A549 (cell line): ENCODE data around the gene NEDD4L. TPM values are rescaled to one million over a fixed set of nuclear protein-coding genes. Genes with fewer than 3 reads are reported as not detected.
"Not testable (repeated sequence)": the region's sequence is repeated elsewhere in the genome, so short reads cannot be mapped to it uniquely, and the experiment has no call there.

Experiments
- ATAC-seq, 2 experiments: fragments of 200-7000 bp in 1 of 2; fragments of >200 bp in 1 of 2; cut with Nextera tagmentation in 1 of 2; cut with Tn5 transposase in 1 of 2; 3 replicates each; pipeline versions ENCODE4 v1.8.0 to v1.9.1; 2018 to 2020; ENCODE audit warnings: mild to moderate bottlenecking in 1 of 2, moderate library complexity in 1 of 2
- CTCF ChIA-PET: fragments of 300-600 bp; sonication (Branson Sonifier 250); formaldehyde crosslinking; extraction: SDS; loops from one replicate; lab custom pipeline; 2021; ENCODE audit warnings: antibody characterized with exemption, inconsistent platforms; lab: Yijun Ruan, JAX
- POLR2A ChIA-PET: fragments of 350-600 bp; formaldehyde crosslinking; extraction: SDS; loops from one replicate; lab custom pipeline; 2021; ENCODE audit warnings: antibody characterized with exemption, inconsistent platforms; lab: Yijun Ruan, JAX
- DNase-seq, 2 experiments: peaks; one replicate each; pipeline versions ENCODE4 v3.0.0 to v3.0.0-alpha.2; 2011 to 2016; ENCODE audit warnings: low read depth in 1 of 2, low spot score in 1 of 2
- FAIRE-seq: peaks from 2 replicates; lab custom pipeline; 2011; peaks lifted over from hg19 to GRCh38; lab: Jason Lieb, UNC
- H3K27ac ChIP-seq, 2 experiments: fragments of >200 bp; sonication (Bioruptor Twin); formaldehyde crosslinking; 3 replicates each; pipeline ENCODE4 v1.5.1; 2016 to 2017
- H3K4me1 ChIP-seq: fragments of >200 bp; sonication (Bioruptor Twin); formaldehyde crosslinking; 3 replicates; pipeline ENCODE4 v1.6.1; 2016
- H3K4me2 ChIP-seq: fragments of >200 bp; sonication (Bioruptor Twin); formaldehyde crosslinking; 3 replicates; pipeline ENCODE4 v1.6.1; 2016
- H3K4me3 ChIP-seq: fragments of >200 bp; sonication (Bioruptor Twin); formaldehyde crosslinking; 3 replicates; pipeline ENCODE4 v1.5.1; 2016
- H3K9me3 ChIP-seq: fragments of >200 bp; sonication (Bioruptor Twin); formaldehyde crosslinking; 3 replicates; pipeline ENCODE4 v1.6.1; 2016
- BHLHE40 ChIP-seq: IDR thresholded peaks from 2 replicates; pipeline ENCODE4 v1.6.1; 2012; ENCODE audit warnings: low read depth, low read length, inconsistent platforms
- EHF ChIP-seq: fragments of 250-450 bp; sonication (Bioruptor Pico); IDR thresholded peaks from 2 replicates; pipeline ENCODE4 v1.5.0; 2020; ENCODE audit warnings: mild to moderate bottlenecking
- ESRRA ChIP-seq: fragments of 150-350 bp; IDR thresholded peaks from 2 replicates; pipeline ENCODE4 v1.6.1; 2014; ENCODE audit warnings: mild to moderate bottlenecking, low read length, borderline replicate concordance
- FOSL2 ChIP-seq, 2 experiments: fragments of 450-650 bp in 1 of 2; fragments of >200 bp in 1 of 2; sonication (Bioruptor Twin) in 1 of 2; formaldehyde crosslinking; IDR thresholded peaks; 2 replicates each; pipeline versions ENCODE4 v1.5.0 to v1.6.1; 2016 to 2020; ENCODE audit warnings: mild to moderate bottlenecking in 1 of 2, moderate library complexity in 1 of 2
- HES2 ChIP-seq: fragments of >200 bp; sonication (Bioruptor Twin); formaldehyde crosslinking; IDR thresholded peaks from 2 replicates; pipeline ENCODE4 v1.6.1; 2016
- HOXB13 ChIP-seq: fragments of 250-450 bp; sonication (Bioruptor Pico); IDR thresholded peaks from 2 replicates; pipeline ENCODE4 v1.5.0; 2020; ENCODE audit warnings: low read depth, mild to moderate bottlenecking, moderate library complexity
- KDM5A ChIP-seq: fragments of 200-600 bp; sonication (generic); IDR thresholded peaks from 2 replicates; pipeline ENCODE4 v1.6.1; 2016; ENCODE audit warnings: antibody characterized with exemption, mild to moderate bottlenecking
- MAX ChIP-seq: IDR thresholded peaks from 2 replicates; pipeline ENCODE4 v1.6.1; 2012
- MYC ChIP-seq: IDR thresholded peaks from 2 replicates; pipeline ENCODE4 v1.6.1; 2012; ENCODE audit warnings: mild to moderate bottlenecking, inconsistent platforms, low read length, improper control_type of control experiment, borderline replicate concordance
- NFE2L2 ChIP-seq: fragments of 150-350 bp; conservative IDR thresholded peaks from 2 replicates; pipeline ENCODE4 v1.6.1; 2014; ENCODE audit warnings: low read length
- RFX5 ChIP-seq: fragments of 450-650 bp; IDR thresholded peaks from 2 replicates; pipeline ENCODE4 v1.7.1; 2014; ENCODE audit warnings: antibody characterized with exemption, mild to moderate bottlenecking, moderate library complexity
- SREBF2 ChIP-seq: fragments of 450-650 bp; IDR thresholded peaks from 2 replicates; pipeline ENCODE4 v1.6.1; 2014; ENCODE audit warnings: mild to moderate bottlenecking, moderate library complexity
- ZC3H11A ChIP-seq: fragments of 450-650 bp; IDR thresholded peaks from 2 replicates; pipeline ENCODE4 v1.6.1; 2014; ENCODE audit warnings: antibody characterized with exemption, mild to moderate bottlenecking
- ZFP36 ChIP-seq: fragments of 450-650 bp; IDR thresholded peaks from 2 replicates; pipeline ENCODE4 v1.6.1; 2014; ENCODE audit warnings: borderline replicate concordance; ENCODE audit not compliant: partially characterized antibody
- ZNF302 ChIP-seq: fragments of 250-450 bp; sonication (Bioruptor Pico); IDR thresholded peaks from 2 replicates; pipeline ENCODE4 v1.9.0; 2021; ENCODE audit warnings: inconsistent platforms, mild to moderate bottlenecking, moderate library complexity
- ZSCAN20 ChIP-seq: fragments of 250-450 bp; sonication (Bioruptor Pico); IDR thresholded peaks from 2 replicates; pipeline ENCODE4 v1.8.0; 2022; ENCODE audit warnings: mild to moderate bottlenecking, moderate library complexity
- WGBS: methylation state at CpG from one replicate; pipeline ENCODE4 v1.1.6; 2017; ENCODE audit errors: missing lambda C conversion rate; 5-methylcytosine and 5-hydroxymethylcytosine counted together
- polyA plus RNA-seq, 4 experiments: library from polyadenylated mRNA; depleted of rRNA in 3 of 4; stranded (reverse); fragments of >200 nt; fragmentation: RNase III in 1 of 4; extraction: RNeasy Plus Mini Kit Qiagen cat#74134 plus additional on column Dnase treatment in 1 of 4; gene quantifications; 2 replicates in 3 of 4; 3 replicates in 1 of 4; pipeline ENCODE4 v1.2.3, GENCODE V29; 2011 to 2017
- TF ChIP-seq, protein P1 (sequence below): fragments of >200 bp; sonication (Bioruptor Twin); formaldehyde crosslinking; IDR thresholded peaks from 3 replicates; pipeline ENCODE4 v1.5.1; 2016
- TF ChIP-seq, protein P2 (sequence below): fragments of >200 bp; sonication (Bioruptor Twin); formaldehyde crosslinking; IDR thresholded peaks from 3 replicates; pipeline ENCODE4 v1.6.1; 2016

Gene NEDD4L
- polyA plus RNA-seq, 2 of the 4 experiments (the other 2 are of a cell fraction), result 18.0 to 36.5 TPM

DNA sequence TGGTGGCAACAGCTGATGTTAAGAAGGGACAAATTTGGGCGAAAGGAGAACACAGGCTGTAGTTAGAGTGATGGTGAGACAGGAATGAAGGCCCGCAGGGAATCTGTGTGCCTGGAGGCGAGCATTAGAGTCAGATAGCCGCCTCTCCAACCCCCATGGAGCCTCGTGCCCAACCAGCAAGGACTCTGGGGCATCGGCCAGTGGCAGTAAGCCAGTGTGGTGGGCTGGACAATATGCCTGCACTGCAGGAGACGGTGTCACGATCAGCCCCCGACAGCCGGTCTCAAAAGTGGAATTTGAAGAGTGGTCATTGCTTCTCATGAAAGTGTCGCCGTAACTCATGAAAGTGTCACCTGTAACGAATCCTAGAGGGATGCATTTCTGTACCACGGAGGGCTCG is 335.4 kb downstream of the NEDD4L start:
- WGBS, result 84% methylated on average over 13 of the region's 15 CpGs
- no peak overlapping the region for H3K27ac ChIP-seq
- ChIA-PET CTCF (no interaction called here), POLR2A (no interaction called here)
- no peak overlapping the region for H3K4me3 ChIP-seq
- ATAC-seq, result no peak
- no peaks in the 10 kb centered on the region for H3K4me1 ChIP-seq
- no peak for DNase-seq
- TF ChIP-seq HES2, result no peak
- FAIRE-seq, result no peak
- H3K4me2 ChIP-seq, result no peak overlapping the region
- no peaks in the 10 kb centered on the region for H3K9me3 ChIP-seq

DNA sequence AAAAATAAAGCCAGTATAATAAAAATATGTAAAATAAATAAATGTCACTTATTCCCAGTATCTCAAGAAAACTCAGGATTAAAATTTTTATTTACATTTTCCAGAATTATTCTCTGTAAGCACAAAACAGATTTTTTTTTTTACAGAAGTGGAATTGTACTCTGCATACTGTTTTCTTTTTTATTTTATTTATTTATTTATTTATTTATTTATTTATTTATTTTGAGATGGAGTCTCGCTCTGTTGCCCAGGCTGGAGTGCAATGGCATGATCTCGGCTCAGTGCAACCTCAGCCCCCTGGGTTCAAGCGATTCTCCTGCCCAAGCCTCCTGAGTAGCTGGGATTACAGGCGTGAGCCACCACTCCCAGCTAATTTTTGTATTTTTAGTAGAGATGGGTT is 336.1 kb downstream of the NEDD4L start:
- ATAC-seq, H3K4me2 ChIP-seq, H3K4me3 ChIP-seq, POLR2A ChIA-PET, H3K9me3 ChIP-seq, FAIRE-seq, H3K27ac ChIP-seq, H3K4me1 ChIP-seq, DNase-seq: not testable (repeated sequence)
- 80% methylated on average over 4 of the region's 4 CpGs for WGBS
- TF ChIP-seq ZC3H11A, result 0 out of 2 replicates have a peak, but pooled peaks have one; percentile 25
- CTCF ChIA-PET, result interaction anchor here (1.7 kb wide), 1 partner anchor 17 kb away, joined by 3 read pairs; no protein-coding TSS in a partner anchor

DNA sequence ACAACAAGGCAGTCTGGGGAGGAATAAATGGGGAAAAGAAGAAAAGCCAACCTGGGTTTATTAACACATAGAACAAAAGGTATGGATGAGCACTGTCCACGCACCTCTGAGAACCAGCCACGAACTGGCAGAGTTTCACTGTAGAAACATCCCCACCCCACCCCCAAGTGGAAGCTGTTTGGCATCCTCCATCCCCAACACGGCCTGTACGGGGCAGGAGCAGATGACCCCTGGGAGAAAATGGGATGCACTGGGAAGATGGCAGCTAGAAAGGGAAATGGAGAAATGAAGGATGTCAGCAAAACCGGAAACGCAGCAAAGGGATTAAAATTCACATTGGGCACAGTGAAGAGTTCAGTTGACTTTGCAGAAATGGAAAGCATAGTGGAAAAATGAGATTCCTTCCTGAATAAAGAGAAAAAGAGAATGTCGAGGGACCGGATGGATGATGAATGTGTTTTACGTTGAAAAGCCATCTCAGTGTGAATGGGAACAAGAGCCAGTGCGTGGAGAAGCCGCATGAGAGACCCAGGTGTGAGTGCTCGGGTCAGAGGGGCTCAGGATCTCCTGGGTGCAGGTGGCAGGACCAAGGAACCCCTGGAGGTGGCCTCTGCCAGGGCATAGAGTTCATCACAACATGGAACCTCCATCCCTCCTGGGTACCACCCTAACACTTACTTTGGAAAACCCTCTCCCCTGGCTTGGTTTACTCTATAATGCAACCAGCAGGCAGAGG is 337.8 kb downstream of the NEDD4L start:
- H3K4me3 ChIP-seq, result no peak overlapping the region
- TF ChIP-seq ESRRA (no peak), KDM5A (no peak), ZNF302 (CRISPR knock-in tag) (no peak), ZC3H11A (no peak), EHF (no peak), RFX5 (no peak), MAX (no peak), ZSCAN20 (no peak), BHLHE40 (no peak)
- TF ChIP-seq, protein P1, sequence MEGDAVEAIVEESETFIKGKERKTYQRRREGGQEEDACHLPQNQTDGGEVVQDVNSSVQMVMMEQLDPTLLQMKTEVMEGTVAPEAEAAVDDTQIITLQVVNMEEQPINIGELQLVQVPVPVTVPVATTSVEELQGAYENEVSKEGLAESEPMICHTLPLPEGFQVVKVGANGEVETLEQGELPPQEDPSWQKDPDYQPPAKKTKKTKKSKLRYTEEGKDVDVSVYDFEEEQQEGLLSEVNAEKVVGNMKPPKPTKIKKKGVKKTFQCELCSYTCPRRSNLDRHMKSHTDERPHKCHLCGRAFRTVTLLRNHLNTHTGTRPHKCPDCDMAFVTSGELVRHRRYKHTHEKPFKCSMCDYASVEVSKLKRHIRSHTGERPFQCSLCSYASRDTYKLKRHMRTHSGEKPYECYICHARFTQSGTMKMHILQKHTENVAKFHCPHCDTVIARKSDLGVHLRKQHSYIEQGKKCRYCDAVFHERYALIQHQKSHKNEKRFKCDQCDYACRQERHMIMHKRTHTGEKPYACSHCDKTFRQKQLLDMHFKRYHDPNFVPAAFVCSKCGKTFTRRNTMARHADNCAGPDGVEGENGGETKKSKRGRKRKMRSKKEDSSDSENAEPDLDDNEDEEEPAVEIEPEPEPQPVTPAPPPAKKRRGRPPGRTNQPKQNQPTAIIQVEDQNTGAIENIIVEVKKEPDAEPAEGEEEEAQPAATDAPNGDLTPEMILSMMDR, result no peak
- H3K9me3 ChIP-seq, result no peaks in the 10 kb centered on the region
- no peak for DNase-seq
- H3K4me2 ChIP-seq, result no peak overlapping the region
- WGBS, result 91% methylated on average over 12 of the region's 12 CpGs
- ChIA-PET POLR2A (no interaction called here), CTCF (interaction anchor here (1.7 kb wide), 1 partner anchor 15 kb away, joined by 3 read pairs; no protein-coding TSS in a partner anchor)
- no peak for ATAC-seq
- no peak for FAIRE-seq
- no peaks in the 10 kb centered on the region for H3K4me1 ChIP-seq
- no peak overlapping the region for H3K27ac ChIP-seq

DNA sequence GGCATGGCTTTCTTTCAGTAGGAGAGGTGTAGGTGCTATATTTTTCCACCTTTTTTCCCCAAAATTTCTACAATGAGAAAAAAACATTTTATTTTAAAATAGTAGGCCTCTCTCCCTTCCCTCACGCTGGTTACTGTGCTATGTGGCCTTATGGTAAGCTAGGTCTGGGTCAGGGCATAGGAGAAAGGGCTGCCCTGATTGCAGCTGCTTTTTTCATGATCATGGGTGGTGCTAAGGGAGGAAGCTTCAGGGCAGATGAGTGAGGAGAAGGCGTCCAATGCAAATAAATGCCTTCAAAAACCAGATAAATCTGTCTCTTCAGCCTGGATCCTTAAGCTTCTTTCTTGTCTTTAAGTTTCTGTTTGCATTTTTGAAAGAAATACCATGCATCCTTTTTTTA is 338.4 kb downstream of the NEDD4L start:
- ATAC-seq (no peak), DNase-seq (no peak), FAIRE-seq (no peak)
- Histone ChIP-seq H3K27ac (no peak overlapping the region), H3K9me3 (no peaks in the 10 kb centered on the region), H3K4me2 (no peak overlapping the region), H3K4me3 (no peak overlapping the region), H3K4me1 (no peaks in the 10 kb centered on the region)
- 82% methylated on average over 2 of the region's 2 CpGs for WGBS
- ChIA-PET POLR2A (no interaction called here), CTCF (no interaction called here)
- TF ChIP-seq ZFP36, result no peak
- no peak for TF ChIP-seq SREBF2
- no peak for TF ChIP-seq HES2
- no peak for TF ChIP-seq RFX5

DNA sequence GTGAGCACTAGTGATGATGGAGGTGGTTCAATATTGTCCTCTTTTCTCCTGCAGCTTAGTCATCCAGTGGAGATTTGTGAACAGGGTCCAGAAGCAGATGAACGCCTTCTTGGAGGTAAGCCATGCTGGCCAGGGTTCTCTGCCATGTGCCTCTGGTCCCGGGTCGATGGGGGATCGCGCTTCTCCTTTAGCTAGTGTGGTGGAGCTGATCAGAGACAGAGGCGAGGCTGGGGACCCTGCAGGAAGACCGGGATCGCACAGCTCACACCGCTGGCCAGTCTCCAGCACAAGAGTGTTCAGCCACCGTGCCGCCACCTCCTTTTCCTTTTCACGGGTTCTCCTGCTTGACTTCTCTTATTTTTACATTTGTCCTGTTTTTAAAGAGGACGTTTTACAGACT is 341.4 kb downstream of the NEDD4L start:
- no peak for FAIRE-seq
- Histone ChIP-seq H3K4me2 (no peak overlapping the region), H3K9me3 (no peaks in the 10 kb centered on the region), H3K4me1 (no peaks in the 10 kb centered on the region), H3K27ac (no peak overlapping the region), H3K4me3 (no peak overlapping the region)
- ChIA-PET POLR2A (no interaction called here), CTCF (interaction anchor here (0.5 to 1.3 kb wide), 4 partner anchors 20 to 716 kb away, joined by 3 to 5 read pairs (median 3); no protein-coding TSS in a partner anchor)
- no peak for DNase-seq
- TF ChIP-seq, protein P2, sequence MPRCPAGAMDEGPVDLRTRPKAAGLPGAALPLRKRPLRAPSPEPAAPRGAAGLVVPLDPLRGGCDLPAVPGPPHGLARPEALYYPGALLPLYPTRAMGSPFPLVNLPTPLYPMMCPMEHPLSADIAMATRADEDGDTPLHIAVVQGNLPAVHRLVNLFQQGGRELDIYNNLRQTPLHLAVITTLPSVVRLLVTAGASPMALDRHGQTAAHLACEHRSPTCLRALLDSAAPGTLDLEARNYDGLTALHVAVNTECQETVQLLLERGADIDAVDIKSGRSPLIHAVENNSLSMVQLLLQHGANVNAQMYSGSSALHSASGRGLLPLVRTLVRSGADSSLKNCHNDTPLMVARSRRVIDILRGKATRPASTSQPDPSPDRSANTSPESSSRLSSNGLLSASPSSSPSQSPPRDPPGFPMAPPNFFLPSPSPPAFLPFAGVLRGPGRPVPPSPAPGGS, result no peak
- TF ChIP-seq RFX5, result no peak
- no peak for TF ChIP-seq NFE2L2
- no peak for TF ChIP-seq FOSL2 (IDR thresholded peaks at IDR 0.05)
- no peak for TF ChIP-seq FOSL2 (CRISPR knock-in tag; IDR thresholded peaks at IDR 0.05)
- no peak for TF ChIP-seq ZNF302 (CRISPR knock-in tag)
- no peak for TF ChIP-seq MYC
- no peak for TF ChIP-seq HOXB13 (CRISPR knock-in tag)
- 91% methylated on average over 13 of the region's 13 CpGs for WGBS
- no peak for ATAC-seq
